Tibial nerve (tissue), 4 donors: Measurements from ENCODE around the gene F10.

ENCODE experiments used
- CTCF ChIP-seq, 5 experiments: fragments of 200-600 bp in 3 of 5; fragments of 450-650 bp in 2 of 5; sonication (generic) in 3 of 5; IDR thresholded peaks; one replicate each; pipeline ENCODE4 v1.5.1; 2016 to 2019; ENCODE audit warnings: antibody characterized with exemption in 5 of 5, mild to moderate bottlenecking in 3 of 5, moderate library complexity in 2 of 5
- EP300 ChIP-seq, 2 donors: sonication (generic); formaldehyde crosslinking; IDR thresholded peaks; one replicate each; pipeline ENCODE4 v1.6.1; 2017; ENCODE audit warnings: antibody characterized with exemption in 2 of 2, mild to moderate bottlenecking in 1 of 2
- POLR2A ChIP-seq, 2 donors: fragments of 450-650 bp; IDR thresholded peaks; one replicate each; pipeline ENCODE4 v1.6.1; 2017; ENCODE audit warnings: antibody characterized with exemption in 2 of 2, mild to moderate bottlenecking in 2 of 2, moderate library complexity in 2 of 2

GRCh38 chr13:113178070-113178895, 55.7 kb downstream of the F10 start:
- no peak for TF ChIP-seq POLR2A (IDR thresholded peaks at IDR 0.05)
- no peak for TF ChIP-seq CTCF (IDR thresholded peaks at IDR 0.05)
- no peak for TF ChIP-seq EP300 (IDR thresholded peaks at IDR 0.05)
